GM12878 (cell line): Measurements from ENCODE around the gene CASS4. TPM values are rescaled to one million over a fixed set of nuclear protein-coding genes. Genes with fewer than 3 reads are reported as not detected.

Experiments
- ATF2 ChIP-seq: IDR thresholded peaks from 2 replicates; pipeline ENCODE4 v1.6.1; 2012; ENCODE audit warnings: low read length, inconsistent platforms
- CBX3 ChIP-seq: fragments of 200-600 bp; sonication (generic); IDR thresholded peaks from 2 replicates; pipeline ENCODE4 v1.6.1; 2016; ENCODE audit warnings: low read depth, borderline replicate concordance
- CEBPZ ChIP-seq: fragments of 150-350 bp; IDR thresholded peaks from 2 replicates; pipeline ENCODE4 v1.6.1; 2016; ENCODE audit warnings: low read depth, low read length
- EP300 ChIP-seq, 2 experiments: fragments of 150-350 bp in 1 of 2; IDR thresholded peaks; 2 replicates each; pipeline ENCODE4 v1.6.1; 2011 to 2012; ENCODE audit warnings: low read depth in 2 of 2, low read length in 2 of 2, borderline replicate concordance in 1 of 2, improper control_type of control experiment in 1 of 2, inconsistent platforms in 1 of 2; ENCODE audit not compliant: control insufficient read depth in 1 of 2
- HDGF ChIP-seq: fragments of 450-650 bp; IDR thresholded peaks from 2 replicates; pipeline ENCODE4 v1.6.1; 2016; ENCODE audit warnings: antibody characterized with exemption
- KLF5 ChIP-seq: fragments of 450-650 bp; IDR thresholded peaks from 2 replicates; pipeline ENCODE4 v1.6.1; 2014; ENCODE audit warnings: mild to moderate bottlenecking; ENCODE audit not compliant: partially characterized antibody
- MYC ChIP-seq: IDR thresholded peaks from 2 replicates; pipeline ENCODE4 v1.6.1; 2011; ENCODE audit warnings: mild to moderate bottlenecking, low read length, moderate library complexity, inconsistent platforms; ENCODE audit not compliant: insufficient read depth, insufficient replicate concordance, insufficient read length, severe bottlenecking
- NFIC ChIP-seq: IDR thresholded peaks from 2 replicates; pipeline ENCODE4 v1.6.1; 2012; ENCODE audit warnings: low read depth, mild to moderate bottlenecking, inconsistent platforms, low read length, moderate library complexity
- NFYA ChIP-seq: IDR thresholded peaks from 2 replicates; pipeline ENCODE4 v1.6.1; 2011; ENCODE audit warnings: low read depth, mild to moderate bottlenecking, low read length, improper control_type of control experiment, borderline replicate concordance
- NR2C2 ChIP-seq: IDR thresholded peaks from 2 replicates; pipeline ENCODE4 v1.6.1; 2011; ENCODE audit warnings: borderline replicate concordance, low read depth; ENCODE audit not compliant: control insufficient read depth, insufficient read length
- PAX8 ChIP-seq: fragments of 450-650 bp; IDR thresholded peaks from 2 replicates; pipeline ENCODE4 v1.6.1; 2017; ENCODE audit warnings: mild to moderate bottlenecking, moderate library complexity
- POLR2AphosphoS5 ChIP-seq: IDR thresholded peaks from 2 replicates; pipeline ENCODE4 v1.6.1; 2011; ENCODE audit warnings: mild to moderate bottlenecking, low read length, inconsistent platforms
- POU2F2 ChIP-seq: IDR thresholded peaks from 3 replicates; pipeline ENCODE4 v1.6.1; 2011; ENCODE audit warnings: low read depth, mild to moderate bottlenecking, low read length, borderline replicate concordance
- RB1 ChIP-seq: fragments of 450-650 bp; formaldehyde crosslinking; IDR thresholded peaks from 2 replicates; pipeline ENCODE4 v1.6.1; 2017; ENCODE audit warnings: mild to moderate bottlenecking, borderline replicate concordance
- SMAD5 ChIP-seq: IDR thresholded peaks from 2 replicates; pipeline ENCODE4 v1.6.1; 2016; ENCODE audit warnings: antibody characterized with exemption, low read depth
- SMC3 ChIP-seq: IDR thresholded peaks from 2 replicates; pipeline ENCODE4 v1.6.1; 2011; ENCODE audit warnings: low read length, improper control_type of control experiment, borderline replicate concordance
- SRF ChIP-seq, 2 experiments: IDR thresholded peaks; 2 replicates each; pipeline ENCODE4 v1.6.1; 2011; ENCODE audit warnings: low read depth in 2 of 2, low read length in 2 of 2, mild to moderate bottlenecking in 1 of 2, moderate library complexity in 1 of 2
- ZNF207 ChIP-seq: fragments of 450-650 bp; IDR thresholded peaks from 2 replicates; pipeline ENCODE4 v1.6.1; 2014; ENCODE audit warnings: antibody characterized with exemption, mild to moderate bottlenecking, borderline replicate concordance
- polyA plus RNA-seq, 11 experiments: library from polyadenylated mRNA; depleted of rRNA in 4 of 11; unstranded in 6 of 11; stranded (reverse) in 5 of 11; fragments of >200 nt; fragmentation: Nextera tagmentation in 4 of 11; fragmentation: Illumina TruSeq in 1 of 11; extraction: Ambion mirVana in 4 of 11; extraction: Trizol in 1 of 11; gene quantifications; 1 replicate in 1 of 11; 2 replicates in 10 of 11; pipeline versions ENCODE4 v1.2.1 to v1.2.3, GENCODE V29; 2011 to 2016; ENCODE audit warnings: inconsistent platforms in 2 of 11, missing spikeins in 2 of 11, low read depth in 1 of 11
- total RNA-seq, 4 experiments: library from RNA; depleted of rRNA in 3 of 4; stranded (reverse); fragments of >200 nt in 3 of 4; fragmentation: Illumina TruSeq in 1 of 4; extraction: Trizol in 1 of 4; gene quantifications; 2 replicates each; pipeline versions ENCODE4 v1.2.1 to v1.2.3, GENCODE V29; 2013 to 2021
- TF ChIP-seq, protein P1 (sequence below): fragments of 450-650 bp; IDR thresholded peaks from 2 replicates; pipeline ENCODE4 v1.6.1; 2016; ENCODE audit warnings: mild to moderate bottlenecking
- TF ChIP-seq, protein P2 (sequence below): IDR thresholded peaks from 2 replicates; pipeline ENCODE4 v1.6.1; 2012; ENCODE audit warnings: low read depth, low read length, improper control_type of control experiment

The CASS4 gene
- total and polyA plus RNA-seq, 10 of the 15 experiments (the other 5 are each of a cell fraction or from before 2014, with no cell fraction given), result 0.04 to 0.24 (median 0.11) TPM; not detected in 1

GRCh38 chr20:56392132-56392880 is 19.8 kb upstream of the CASS4 start, which contains the start of the genes AURKA and CSTF1 (continued):
- TF ChIP-seq CBX3 (no peak), SMAD5 (0 out of 2 replicates have a peak, but pooled peaks have one; percentile 37), NFYA (no peak; the same call in 1 of the 2 replicates), POLR2AphosphoS5 (peak; percentile 80), SMC3 (no peak), CEBPZ (peak; percentile 59), ZNF207 (peak; percentile 74; the same call in 1 of the 2 replicates), HDGF (no peak), PAX8 (0 out of 2 replicates have a peak, but pooled peaks have one; percentile 39), NFIC (no peak), MYC (peak; percentile 86), SRF (IDR thresholded peaks at IDR 0.05; ENCODE audit: low read depth in 2 of 2, low read length in 2 of 2) (peak; percentile 92 to 99), ATF2 (no peak), EP300 (IDR thresholded peaks at IDR 0.05; ENCODE audit: borderline replicate concordance in 1 of 2, control insufficient read depth in 1 of 2, low read depth in 2 of 2, low read length in 2 of 2) (peak in 1 of 2 experiments; percentile 37; a peak in 1 of 4 replicates), NR2C2 (peak; percentile 97), POU2F2 (peak; percentile 77; the same call in 2 of the 3 replicates), KLF5 (no peak), RB1 (peak; percentile 90; the same call in 1 of the 2 replicates)
- TF ChIP-seq, protein P1, sequence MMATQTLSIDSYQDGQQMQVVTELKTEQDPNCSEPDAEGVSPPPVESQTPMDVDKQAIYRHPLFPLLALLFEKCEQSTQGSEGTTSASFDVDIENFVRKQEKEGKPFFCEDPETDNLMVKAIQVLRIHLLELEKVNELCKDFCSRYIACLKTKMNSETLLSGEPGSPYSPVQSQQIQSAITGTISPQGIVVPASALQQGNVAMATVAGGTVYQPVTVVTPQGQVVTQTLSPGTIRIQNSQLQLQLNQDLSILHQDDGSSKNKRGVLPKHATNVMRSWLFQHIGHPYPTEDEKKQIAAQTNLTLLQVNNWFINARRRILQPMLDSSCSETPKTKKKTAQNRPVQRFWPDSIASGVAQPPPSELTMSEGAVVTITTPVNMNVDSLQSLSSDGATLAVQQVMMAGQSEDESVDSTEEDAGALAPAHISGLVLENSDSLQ, result peak; percentile 80
- TF ChIP-seq, protein P2, sequence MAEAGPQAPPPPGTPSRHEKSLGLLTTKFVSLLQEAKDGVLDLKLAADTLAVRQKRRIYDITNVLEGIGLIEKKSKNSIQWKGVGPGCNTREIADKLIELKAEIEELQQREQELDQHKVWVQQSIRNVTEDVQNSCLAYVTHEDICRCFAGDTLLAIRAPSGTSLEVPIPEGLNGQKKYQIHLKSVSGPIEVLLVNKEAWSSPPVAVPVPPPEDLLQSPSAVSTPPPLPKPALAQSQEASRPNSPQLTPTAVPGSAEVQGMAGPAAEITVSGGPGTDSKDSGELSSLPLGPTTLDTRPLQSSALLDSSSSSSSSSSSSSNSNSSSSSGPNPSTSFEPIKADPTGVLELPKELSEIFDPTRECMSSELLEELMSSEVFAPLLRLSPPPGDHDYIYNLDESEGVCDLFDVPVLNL, result peak; percentile 88
